GM18870 (cell line): Measurements from ENCODE around the gene COQ9.

Experiments
- ATAC-seq: cut with Tn5 transposase; IDR thresholded peaks from one replicate; pipeline ENCODE4 v1.9.1; 2021; ENCODE audit warnings: moderate library complexity; ENCODE audit not compliant: unreplicated experiment

The COQ9 gene

DNA sequence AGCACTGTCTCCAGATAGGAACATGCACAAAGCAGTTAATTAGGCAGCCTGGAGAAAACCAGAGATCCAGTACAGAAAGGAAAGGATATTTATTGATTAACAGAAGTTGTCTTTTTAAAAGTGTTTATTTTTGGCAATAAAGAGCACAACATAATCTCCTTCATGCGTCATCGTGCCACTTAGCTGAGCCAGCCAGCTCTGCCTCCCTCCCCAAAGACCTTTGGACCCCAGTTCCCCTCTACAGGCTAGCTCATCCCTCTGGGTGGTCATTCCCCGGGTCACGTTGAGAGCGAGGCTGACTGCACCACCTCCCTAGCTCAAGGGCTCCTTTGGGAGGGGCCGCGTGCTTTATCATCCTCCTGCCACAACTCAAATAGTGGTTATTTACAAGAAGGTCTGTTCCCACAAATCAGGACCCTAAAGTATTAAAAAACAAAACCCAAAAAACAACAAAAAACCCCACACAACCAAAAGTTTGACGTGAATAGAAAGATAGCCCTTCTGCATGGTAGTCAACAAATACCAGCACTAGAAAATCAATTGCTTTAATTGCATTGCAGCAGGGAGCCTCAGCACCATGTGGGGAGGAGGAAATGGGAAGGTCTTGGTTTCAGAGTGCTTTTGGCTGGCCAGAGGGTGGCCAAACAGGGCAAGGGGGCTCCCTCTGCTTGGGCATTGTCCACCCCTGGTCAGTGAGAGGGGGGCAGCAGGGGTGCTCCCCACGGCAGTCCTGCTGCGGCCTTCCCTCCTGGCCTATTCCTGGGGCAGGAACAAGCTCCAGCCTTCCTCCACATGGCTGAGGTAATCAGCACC is 24.8 kb downstream of the COQ9 start:
- ATAC-seq, result no peak

DNA sequence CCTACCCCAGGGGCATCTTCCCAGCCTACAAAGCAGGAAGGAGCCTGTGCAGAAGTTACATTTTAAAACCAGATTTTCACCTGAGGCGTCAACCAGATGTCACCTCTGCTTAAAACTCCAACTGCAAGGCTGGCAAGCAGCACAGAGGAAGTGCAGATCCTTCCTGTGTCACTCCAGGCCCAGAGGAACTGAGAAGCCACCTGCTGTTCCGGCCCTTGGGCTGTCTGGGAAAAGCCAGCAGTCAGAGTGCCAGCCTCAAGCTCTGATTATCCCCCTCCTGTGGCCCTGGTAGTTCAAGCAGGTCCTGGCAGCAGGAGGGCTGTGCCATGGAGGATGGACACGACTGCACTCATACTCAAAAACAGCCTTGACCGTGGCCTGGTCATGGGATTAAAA is 25.4 kb downstream of the COQ9 start:
- no peak for ATAC-seq

DNA sequence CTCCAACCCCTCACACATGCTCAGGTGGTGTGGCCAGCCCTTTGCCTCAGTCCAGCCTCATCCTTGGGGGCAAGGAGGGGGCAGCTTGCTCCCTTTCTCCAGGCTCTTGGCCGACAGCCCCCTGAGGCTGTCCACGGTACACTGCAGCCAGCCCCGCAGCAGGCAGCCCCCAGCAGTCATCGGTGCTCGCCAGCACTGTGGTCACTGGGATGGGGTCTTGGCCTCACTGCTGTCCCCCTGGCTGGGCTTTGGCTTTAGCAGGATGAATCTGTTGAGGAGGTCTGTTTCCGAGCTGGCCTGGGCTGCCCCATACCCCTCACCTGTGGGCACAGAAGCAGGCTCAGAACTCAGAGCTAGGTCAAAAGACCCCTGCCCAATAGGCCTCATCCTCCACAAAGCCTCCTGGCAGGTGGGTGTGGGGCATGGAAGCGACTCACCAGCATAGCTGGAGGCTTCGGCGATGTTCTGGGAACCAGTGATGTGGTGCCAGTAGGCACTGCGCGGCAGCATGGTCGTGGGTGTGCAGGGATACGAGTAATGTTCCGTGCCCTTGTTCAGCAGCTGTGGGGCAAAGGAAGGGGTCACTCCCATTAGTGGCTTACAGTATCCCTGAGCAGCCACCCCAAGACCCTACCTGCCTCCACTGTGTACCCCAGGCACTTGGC is 26.0 kb downstream of the COQ9 start:
- no peak for ATAC-seq

DNA sequence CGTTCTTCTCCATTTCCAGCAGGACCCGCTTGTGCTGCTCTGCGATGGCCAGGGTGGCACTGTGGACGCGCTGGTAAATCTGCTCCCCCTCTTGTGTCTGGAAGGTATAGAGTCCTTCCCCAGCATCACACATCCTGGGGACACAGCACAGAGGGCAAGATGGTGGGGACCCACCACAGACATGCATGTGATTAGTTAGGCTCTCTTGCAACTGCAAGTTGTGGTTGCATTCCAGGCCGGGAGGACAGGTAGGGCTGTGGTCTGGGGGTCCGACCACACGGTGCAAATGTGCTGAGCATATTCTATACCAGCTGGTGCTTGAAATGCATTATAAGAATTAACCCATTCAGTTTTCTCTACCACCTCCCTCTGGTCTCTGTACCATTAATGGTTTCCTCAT is 26.6 kb downstream of the COQ9 start:
- no peak for ATAC-seq

DNA sequence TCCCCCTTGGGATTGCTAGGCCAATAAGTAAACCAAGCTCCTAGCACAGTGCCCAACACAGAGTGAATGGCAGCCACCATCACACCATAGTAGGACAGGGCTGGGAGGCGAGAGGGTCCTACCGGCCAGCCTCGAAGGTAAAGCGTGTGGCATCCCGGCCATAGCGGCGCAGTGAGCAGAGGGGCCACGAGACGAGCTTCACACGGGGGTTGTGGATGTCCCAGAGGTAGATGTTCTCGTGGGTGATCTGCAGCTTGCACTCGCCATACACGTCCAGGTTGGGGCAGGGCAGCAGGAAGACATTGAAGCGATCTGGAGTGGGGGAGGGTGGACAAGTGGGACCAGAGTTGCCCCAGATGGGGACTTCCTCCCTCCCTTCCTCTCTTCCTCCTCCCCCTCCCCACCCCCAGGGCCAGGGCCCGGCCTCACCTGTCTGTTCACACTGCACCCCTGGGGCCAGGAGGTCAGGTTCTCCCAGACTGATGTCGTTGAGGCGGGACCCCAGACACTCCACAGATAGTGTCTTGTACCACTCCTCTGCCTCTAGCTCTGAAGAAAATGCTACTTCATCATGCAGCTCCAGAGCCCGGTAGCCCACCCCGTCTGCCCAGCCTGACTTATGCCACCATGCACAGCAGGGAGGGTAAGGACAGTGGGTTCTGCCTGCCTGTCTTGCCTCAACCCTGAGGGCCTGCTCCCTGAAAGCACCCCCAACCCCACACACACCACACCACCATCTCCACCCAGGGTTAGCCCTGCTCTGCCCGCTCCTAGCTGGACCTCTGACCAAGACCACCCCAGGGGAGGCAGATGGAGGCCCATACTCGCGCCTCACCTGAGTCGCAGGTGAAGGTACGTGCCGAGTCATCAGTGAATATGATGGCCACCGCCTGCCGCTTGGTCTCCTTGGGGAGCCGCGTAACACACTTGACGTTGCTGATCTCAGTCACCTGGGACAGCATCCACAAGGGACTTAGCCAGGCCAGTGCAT is 27.7 kb downstream of the COQ9 start:
- ATAC-seq, result no peak

DNA sequence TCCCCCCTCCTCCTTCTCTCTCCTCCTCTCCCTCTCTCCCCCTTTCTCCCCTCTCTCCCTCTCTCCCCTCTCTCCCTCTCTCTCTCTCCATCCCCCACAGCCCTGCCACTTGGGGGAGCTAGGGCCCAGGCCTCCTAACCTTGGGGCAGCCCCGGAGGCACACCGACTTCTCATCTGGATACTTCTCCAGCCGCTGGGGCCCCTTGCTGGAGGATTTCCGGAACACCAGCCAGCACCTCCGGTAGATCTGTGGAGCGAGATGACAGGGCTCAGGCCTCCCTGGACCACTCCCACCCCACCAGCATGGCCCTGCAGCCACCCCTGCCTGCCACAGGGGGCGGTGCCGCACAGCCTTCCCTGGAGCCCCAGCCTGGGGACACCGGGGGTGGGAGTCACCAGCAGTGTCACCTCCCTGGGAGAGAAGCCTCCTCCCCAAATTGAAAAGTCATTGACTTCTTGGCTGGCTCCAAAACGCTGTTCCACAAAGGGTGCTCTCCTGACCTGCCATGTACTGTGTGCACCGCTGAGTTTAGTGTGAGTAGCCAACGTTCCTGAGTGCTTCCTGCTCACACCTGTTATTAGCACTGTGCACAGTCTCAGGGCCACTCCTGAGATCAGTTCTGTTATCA is 28.5 kb downstream of the COQ9 start:
- peak; percentile 73 for ATAC-seq

DNA sequence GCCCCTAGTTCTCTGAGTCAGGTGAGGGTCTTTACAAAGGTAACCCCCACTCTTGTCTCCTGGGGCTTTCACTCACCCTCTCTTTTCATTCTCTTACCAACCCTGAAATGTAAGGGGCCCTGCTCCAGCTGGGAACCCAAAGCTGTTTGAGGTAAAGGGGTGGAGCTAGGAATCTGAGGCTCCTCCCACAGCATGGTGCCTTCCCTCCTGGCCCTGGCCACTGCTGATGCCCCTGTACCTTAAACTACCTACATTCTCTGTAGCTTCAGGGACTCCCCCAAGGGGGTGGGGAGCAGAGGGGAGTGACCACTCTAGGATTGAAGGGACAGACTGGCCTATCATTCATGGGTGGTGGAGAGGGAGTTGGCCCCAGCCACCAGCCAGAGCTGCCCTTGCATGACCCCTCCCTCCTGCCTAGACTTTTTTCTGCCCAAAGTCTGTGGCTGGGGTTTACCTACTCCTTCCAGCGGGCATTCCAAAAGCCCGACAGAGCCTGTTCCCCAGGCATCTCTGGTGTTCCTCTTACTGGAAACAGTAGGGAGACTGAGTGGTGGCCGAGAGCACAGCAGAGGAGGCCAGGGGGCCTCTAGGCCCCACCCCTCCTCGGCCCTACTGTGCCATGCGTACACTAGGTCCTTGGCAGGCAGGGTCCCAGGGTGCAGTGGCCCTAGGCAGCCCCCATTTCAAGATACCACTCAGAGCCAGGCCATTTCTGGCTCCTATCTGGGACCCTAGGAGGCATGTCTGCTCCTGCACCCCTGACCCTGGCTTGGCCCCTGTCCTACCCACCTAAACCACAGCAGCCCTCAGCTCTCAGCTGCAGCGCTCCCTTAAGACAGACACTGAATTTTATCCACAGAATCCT is 29.5 kb downstream of the COQ9 start:
- ATAC-seq, result no peak

DNA sequence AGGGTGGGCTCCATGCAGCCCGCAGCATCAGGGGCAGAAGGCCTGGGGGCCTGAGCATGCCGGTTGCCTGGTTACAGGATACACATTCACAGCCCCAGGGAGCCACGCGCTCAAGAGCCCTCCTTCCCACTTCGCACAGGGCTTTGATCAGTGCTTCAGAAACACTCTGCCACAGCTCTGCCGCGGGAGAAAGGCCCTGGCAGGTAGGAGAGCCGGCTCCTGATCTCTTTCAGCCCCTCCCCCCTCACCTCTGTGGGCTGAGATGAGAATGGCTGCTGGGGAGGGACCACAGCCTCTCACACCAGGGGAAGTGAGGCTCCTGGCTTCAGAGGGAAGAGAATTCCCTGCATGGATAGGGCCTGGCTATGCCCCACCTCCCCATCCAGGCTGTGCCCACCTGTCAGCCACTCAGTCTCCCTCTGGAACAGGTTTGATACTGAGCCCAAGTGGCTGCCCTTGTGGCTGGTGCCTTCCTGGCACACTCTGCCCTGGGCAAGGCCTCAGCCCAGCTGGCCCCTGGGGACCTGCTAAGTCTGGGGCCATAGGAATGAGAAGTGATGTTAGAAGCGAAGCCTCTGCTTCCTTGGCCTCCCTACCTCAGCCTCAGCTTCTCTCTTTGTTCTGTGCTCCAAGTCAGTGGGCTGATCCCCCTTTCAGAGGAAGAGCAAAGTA is 30.4 kb downstream of the COQ9 start:
- no peak for ATAC-seq

DNA sequence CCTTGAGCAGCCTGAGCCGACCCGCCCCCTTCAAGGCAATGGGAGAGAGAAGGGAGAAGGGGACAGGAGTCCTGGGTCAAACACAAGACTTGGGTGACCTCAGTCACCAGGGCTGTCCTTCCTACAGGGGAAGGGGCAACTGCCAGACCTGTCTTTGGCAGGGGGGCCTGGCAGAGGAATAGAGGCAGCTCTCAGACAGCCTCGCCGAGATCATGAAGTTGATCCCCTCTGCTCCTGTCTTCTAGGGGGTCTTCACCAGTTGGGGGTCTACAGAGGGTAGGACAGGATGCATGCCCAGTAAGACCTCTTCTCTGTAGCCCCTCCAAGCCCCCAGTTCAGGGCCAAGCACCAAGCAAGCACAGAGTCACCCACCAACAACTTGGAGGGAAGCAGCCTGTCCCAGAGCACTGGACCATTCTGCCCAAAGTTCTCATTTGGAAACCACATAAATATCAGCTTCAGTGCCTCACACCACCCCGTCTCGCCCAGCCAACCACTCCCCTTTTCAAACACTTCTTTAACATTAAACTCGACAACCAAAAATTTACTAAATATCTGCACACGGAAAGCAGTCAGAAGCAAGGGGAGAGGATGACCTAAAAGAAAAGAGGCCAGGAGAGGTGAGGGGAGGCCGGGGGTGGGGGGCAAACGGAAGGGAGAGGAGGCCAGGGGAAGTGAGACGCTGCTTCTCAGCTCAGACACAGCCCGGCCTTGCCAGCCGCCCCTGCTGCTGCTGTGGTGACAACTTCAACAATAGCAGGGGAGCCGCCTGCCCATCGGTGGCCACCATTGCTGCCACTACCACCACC is 31.3 kb downstream of the COQ9 start:
- no peak for ATAC-seq

DNA sequence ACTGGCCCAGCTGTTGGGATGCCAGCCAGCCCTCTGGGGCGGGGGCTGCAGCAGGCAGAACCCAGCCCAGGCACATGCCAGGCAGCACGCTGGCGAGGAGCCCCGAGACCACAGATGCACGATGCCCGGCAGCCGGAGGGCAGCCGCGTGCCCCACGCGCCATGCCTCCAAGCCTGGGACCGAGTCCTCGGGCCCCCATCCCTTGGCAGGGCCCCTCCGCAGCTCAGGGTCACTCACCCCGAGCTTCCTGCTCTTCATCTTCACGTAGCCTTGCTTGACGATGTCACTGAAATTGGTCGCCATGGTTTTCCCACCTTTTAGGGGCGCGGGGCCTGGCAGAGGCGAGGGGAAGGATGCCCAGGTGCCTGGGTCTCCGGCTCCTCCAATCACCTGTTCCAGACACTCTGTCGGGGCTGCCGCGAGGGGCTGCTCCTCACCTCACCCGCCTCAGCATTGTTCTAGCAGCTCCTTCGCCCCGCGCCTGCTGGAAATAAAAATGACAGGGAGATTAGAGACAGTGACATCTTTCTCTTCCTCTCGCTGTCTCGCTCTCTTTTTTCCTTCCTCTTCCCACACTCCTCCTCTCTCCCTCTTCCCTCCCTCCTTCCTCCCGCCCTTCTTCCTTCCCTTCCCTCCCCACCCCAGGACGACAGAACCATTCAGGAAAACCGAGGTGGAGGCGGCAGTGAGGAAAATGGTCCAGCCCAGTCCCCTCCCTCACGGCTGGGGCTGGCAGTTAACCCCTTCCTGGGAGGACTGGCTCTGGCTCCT is 32.1 kb downstream of the COQ9 start:
- ATAC-seq, result no peak

DNA sequence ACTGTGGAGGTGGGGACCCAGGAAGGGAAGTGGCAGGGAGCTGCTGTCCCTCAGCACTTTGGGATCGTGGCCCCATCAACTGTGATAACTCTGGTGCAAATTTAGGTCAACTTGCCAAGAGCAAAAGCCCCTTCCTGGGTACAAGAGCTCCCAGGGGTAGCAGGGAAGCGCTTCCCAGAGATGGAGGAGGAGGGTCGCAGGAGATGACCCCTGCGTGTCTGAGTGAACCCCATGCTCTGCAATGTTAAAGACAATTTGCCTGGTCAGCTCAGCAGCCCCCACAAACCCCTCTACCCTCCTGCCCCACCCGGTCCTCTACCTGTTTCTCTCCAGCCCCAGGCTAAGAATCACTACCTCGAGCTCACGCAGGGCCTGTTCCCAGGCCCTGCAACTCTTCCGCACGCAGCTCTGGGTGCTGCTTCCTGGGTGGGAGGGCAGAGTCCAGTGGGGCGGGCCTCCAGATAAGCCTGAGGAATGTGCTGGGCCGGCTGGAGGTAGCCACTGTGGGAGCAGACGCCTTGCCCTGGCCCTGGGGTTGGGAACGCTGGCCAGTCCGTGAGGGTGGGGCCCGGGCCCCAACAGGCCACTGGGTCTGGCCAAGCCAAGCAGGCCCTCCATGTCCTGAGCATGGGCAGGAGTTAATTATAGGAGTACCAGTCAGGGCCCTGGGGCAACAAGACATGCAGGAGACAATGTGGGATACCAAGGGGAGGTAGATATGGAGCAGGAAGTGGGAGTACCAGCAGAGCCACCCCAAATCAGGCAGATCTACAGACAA is 32.9 kb downstream of the COQ9 start:
- ATAC-seq, result no peak

DNA sequence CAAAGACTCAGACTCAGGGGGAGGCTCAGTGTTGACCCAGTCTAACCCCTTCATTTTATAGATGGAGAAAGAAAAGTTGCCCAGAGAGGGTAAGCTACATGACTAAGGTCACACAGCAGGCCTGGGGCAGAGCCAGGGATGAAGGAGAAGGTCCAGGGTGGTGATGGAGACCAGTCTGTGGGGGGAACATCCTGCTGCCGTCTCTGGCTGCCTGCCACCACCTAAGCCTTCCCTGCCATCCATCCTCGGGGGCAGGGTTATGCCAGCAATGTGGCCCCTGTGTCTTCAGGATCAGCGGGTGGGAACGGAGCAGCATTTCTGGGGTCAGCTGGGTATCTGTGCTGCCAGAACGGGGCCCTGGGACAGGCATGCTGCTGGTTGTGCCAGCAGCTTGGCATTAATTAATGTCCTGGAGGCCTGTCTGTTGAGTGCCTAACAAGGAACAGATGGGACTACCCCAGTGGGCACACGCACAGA is 33.5 kb downstream of the COQ9 start:
- ATAC-seq, result no peak

DNA sequence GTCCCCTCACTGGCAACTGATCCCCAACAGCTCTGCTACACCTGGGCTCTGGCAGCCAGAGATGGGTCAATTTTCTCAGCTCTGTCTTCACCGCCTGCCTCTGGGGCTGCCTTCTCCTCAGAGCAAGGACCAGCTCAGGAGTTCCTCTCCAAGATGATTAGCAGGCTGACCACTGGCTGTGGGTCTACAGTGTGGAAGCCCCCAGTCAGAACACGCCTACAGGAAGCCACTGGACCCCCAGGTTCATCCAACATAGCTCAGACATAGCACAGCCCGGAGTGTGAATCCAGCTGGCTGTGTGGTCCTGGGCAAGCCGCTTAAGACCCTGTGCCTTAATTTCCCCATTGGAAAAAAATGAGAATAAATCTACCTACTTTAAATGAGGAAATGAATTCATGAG is 34.1 kb downstream of the COQ9 start:
- no peak for ATAC-seq

DNA sequence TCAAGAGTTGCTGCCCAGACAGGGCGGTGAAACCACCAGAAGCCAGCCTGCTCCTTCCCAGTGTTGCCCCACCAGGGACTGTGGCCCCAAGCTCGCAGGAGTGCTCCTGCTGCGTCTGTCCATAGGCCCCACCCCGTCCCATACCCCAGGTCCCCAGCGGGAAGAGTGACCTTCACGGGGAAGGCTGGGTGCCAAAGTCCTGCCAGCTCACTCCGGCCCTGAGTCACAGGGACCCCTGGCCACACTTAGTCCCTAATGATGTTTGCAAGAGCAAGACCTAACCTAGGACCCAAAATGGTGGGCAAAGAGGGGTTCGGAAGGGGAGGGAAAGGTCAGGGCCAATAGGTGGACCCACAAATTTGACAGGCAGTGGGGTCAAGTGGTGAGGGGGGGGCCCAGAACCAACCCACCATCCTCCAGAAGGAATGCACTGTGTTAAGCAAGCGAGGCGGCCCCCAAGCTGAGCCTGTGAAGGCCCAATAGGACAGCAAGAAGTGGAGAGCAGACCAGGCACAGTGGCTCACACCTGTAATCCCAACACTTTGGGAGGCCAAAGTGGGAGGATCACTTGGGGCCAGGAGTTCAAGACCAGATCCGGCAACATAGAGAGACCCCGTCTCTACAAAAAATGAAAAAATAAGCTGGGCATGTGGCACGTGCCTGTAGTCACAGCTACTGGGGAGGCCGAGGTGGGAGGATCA is 35.7 kb downstream of the COQ9 start:
- ATAC-seq, result no peak

DNA sequence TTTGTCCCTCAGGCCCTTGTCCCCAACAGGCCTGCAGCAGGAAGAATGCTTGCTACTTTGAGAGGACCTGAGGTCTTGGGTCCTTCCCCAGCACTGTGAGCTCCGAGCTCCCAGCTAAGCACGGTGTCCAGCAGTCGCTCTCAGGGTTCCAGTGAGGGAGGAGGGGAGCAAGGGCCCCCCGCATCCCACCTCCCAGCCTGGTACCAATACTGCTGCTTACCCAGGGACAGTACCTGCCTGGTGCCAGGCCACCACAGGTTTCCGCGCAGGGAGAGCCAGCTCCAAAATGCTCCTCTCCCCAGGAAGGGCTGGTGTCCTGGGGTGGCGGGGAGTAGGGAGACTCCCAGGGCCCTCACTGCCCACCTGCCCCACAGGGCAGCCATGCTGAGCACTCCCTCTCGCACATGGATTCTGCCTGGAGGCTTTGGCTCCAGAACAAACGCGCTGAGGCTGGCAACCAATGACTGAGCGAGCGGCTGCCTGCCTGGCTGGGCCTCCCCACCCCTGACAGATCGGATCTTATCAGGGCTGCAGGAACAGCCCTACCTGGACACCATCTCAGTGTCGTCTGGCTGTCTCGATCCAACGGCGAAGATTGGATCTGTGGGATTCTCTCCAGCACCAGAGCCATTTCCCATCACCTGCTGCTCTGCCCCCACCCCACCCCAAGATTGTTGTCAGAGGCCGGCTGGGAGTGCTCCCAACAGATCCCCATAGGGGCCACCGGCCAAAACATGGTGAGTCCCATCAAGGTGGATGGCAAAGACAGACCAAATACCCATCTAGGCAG is 36.6 kb downstream of the COQ9 start:
- ATAC-seq, result no peak
